WERI-Rb-1 (cell line): ENCODE data around the gene AHCTF1.

Experiments used
- DNase-seq: peaks from one replicate; pipeline ENCODE4 v3.0.0-alpha.2; 2020
- H3K27ac ChIP-seq: fragments of 250-450 bp; sonication (Bioruptor Pico); 2 replicates; pipeline ENCODE4 v1.5.1; 2020; ENCODE audit warnings: mild to moderate bottlenecking, moderate library complexity
- H3K27me3 ChIP-seq: fragments of 250-450 bp; sonication (Bioruptor Pico); 2 replicates; pipeline ENCODE4 v1.5.1; 2021; ENCODE audit warnings: mild to moderate bottlenecking, low read depth, moderate library complexity; ENCODE audit not compliant: insufficient read depth, severe bottlenecking
- H3K36me3 ChIP-seq: fragments of 250-450 bp; sonication (Bioruptor Pico); 2 replicates; pipeline ENCODE4 v1.5.1; 2020; ENCODE audit warnings: mild to moderate bottlenecking, moderate library complexity
- H3K4me3 ChIP-seq: 2 replicates; pipeline ENCODE4 v1.5.1; 2011; ENCODE audit warnings: low read depth, mild to moderate bottlenecking, control low read depth, low read length
- H3K9me3 ChIP-seq: fragments of 250-450 bp; sonication (Bioruptor Pico); 2 replicates; pipeline ENCODE4 v1.5.1; 2021; ENCODE audit warnings: mild to moderate bottlenecking, moderate library complexity; ENCODE audit not compliant: severe bottlenecking
- TF ChIP-seq, protein P1 (sequence below): IDR thresholded peaks from 2 replicates; pipeline ENCODE4 v1.5.1; 2011; ENCODE audit warnings: low read depth, mild to moderate bottlenecking, control low read depth, inconsistent platforms, low read length

Gene AHCTF1

GRCh38 chr1:246971090-246971721 is 39.5 kb upstream of the AHCTF1 start:
- Histone ChIP-seq H3K36me3 (peaks cover 17% of the 10 kb centered on the region), H3K27me3 (no peaks in the 10 kb centered on the region), H3K27ac (no peak overlapping the region), H3K4me3 (no peak overlapping the region), H3K9me3 (peaks cover 13% of the 10 kb centered on the region)
- DNase-seq: peak; percentile 80
- TF ChIP-seq, protein P1, sequence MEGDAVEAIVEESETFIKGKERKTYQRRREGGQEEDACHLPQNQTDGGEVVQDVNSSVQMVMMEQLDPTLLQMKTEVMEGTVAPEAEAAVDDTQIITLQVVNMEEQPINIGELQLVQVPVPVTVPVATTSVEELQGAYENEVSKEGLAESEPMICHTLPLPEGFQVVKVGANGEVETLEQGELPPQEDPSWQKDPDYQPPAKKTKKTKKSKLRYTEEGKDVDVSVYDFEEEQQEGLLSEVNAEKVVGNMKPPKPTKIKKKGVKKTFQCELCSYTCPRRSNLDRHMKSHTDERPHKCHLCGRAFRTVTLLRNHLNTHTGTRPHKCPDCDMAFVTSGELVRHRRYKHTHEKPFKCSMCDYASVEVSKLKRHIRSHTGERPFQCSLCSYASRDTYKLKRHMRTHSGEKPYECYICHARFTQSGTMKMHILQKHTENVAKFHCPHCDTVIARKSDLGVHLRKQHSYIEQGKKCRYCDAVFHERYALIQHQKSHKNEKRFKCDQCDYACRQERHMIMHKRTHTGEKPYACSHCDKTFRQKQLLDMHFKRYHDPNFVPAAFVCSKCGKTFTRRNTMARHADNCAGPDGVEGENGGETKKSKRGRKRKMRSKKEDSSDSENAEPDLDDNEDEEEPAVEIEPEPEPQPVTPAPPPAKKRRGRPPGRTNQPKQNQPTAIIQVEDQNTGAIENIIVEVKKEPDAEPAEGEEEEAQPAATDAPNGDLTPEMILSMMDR: peak; percentile 93

- no peak overlapping the region for H3K4me3 ChIP-seq
- DNase-seq: no peak
- TF ChIP-seq, protein P1: no peak
- peaks cover 24% of the 10 kb centered on the region for H3K36me3 ChIP-seq
- no peak overlapping the region for H3K27ac ChIP-seq
- no peaks in the 10 kb centered on the region for H3K27me3 ChIP-seq
- H3K9me3 ChIP-seq: peaks cover 15% of the 10 kb centered on the region
These were observed 37.9 kb upstream of the AHCTF1 start for GRCh38 chr1:246969621-246970020.

DNA sequence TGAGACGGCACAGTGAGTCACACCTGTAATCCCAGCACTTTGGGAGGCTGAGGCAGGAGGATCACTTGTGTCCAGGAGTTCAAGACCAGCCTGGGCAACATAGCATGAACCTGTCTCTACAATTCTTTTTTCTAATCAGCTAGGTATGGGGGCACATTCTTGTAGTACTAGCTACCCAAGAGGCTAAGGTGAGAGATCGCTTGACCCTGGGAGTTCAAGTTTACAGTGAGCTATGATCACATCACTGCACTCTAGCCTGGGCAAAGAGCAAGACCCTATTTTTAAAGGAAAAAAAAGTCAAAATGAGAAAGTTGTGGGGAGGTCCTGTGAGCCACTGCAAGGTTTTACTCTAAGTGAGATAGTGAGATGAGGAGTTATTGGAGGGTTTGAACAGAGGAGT is 34.8 kb upstream of the AHCTF1 start:
- Histone ChIP-seq H3K27ac (no peak overlapping the region), H3K4me3 (no peak overlapping the region), H3K9me3 (peaks cover 17% of the 10 kb centered on the region), H3K36me3 (peaks cover 29% of the 10 kb centered on the region), H3K27me3 (no peaks in the 10 kb centered on the region)
- no peak for DNase-seq
- TF ChIP-seq, protein P1: no peak

- H3K36me3 ChIP-seq: peaks cover 14% of the 10 kb centered on the region; the same call in 1 of the 2 replicates
- H3K27ac ChIP-seq: no peak overlapping the region
- TF ChIP-seq, protein P1: no peak
- DNase-seq: no peak
- no peaks in the 10 kb centered on the region for H3K27me3 ChIP-seq
- H3K9me3 ChIP-seq: peaks cover 4% of the 10 kb centered on the region
- H3K4me3 ChIP-seq: no peak overlapping the region
These were observed 28.4 kb upstream of the AHCTF1 start for GRCh38 chr1:246959944-246960693.

GRCh38 chr1:246954126-246954525 is 22.4 kb upstream of the AHCTF1 start:
- TF ChIP-seq, protein P1: no peak
- H3K4me3 ChIP-seq: no peak overlapping the region
- H3K27ac ChIP-seq: no peak overlapping the region
- H3K36me3 ChIP-seq: peaks cover 6% of the 10 kb centered on the region
- H3K9me3 ChIP-seq: no peaks in the 10 kb centered on the region
- H3K27me3 ChIP-seq: no peaks in the 10 kb centered on the region
- DNase-seq: no peak
